Neural progenitor cell (in vitro differentiated cells): ENCODE results near the gene TPPP. TPM values are rescaled to one million over a fixed set of nuclear protein-coding genes. Genes with fewer than 3 reads are reported as not detected.

ENCODE experiments used
- DNase-seq: peaks from one replicate; pipeline ENCODE4 v3.0.0-alpha.2; 2016; ENCODE audit warnings: low spot score
- H2AFZ ChIP-seq: fragments of 200-600 bp; sonication (generic); replicated peaks from 2 replicates; pipeline ENCODE4 v1.6.1; 2016; ENCODE audit warnings: antibody characterized with exemption
- H3F3A ChIP-seq: fragments of 200-600 bp; sonication (generic); 2 replicates; pipeline ENCODE4 v1.6.1; 2016; ENCODE audit warnings: antibody characterized with exemption, low read depth
- H3K27ac ChIP-seq: fragments of 200-600 bp; sonication (generic); 2 replicates; pipeline ENCODE4 v1.5.1; 2016; ENCODE audit warnings: mild to moderate bottlenecking
- H3K27me3 ChIP-seq: fragments of 200-600 bp; sonication (generic); 2 replicates; pipeline ENCODE4 v1.6.1; 2016; ENCODE audit warnings: mild to moderate bottlenecking, moderate library complexity
- H3K36me3 ChIP-seq: fragments of 200-600 bp; sonication (generic); 2 replicates; pipeline ENCODE4 v1.5.1; 2016
- H3K4me1 ChIP-seq: fragments of 200-600 bp; sonication (generic); 2 replicates; pipeline ENCODE4 v1.6.1; 2016; ENCODE audit warnings: mixed run types
- H3K4me2 ChIP-seq: fragments of 200-600 bp; sonication (generic); 2 replicates; pipeline ENCODE4 v1.6.1; 2016
- H3K4me3 ChIP-seq: fragments of 200-600 bp; sonication (generic); 2 replicates; pipeline ENCODE4 v1.5.1; 2016
- H3K79me2 ChIP-seq: fragments of 200-600 bp; sonication (generic); 2 replicates; pipeline ENCODE4 v1.6.1; 2016; ENCODE audit warnings: low read depth
- H3K9ac ChIP-seq: fragments of 200-600 bp; sonication (generic); 2 replicates; pipeline ENCODE4 v1.6.1; 2016
- H3K9me3 ChIP-seq: fragments of 200-600 bp; sonication (generic); 2 replicates; pipeline ENCODE4 v1.5.1; 2016; ENCODE audit warnings: low read depth
- H4K20me1 ChIP-seq: fragments of 200-600 bp; sonication (generic); 2 replicates; pipeline ENCODE4 v1.6.1; 2016; ENCODE audit warnings: low read depth
- H3K27ac Mint-ChIP-seq: 3 replicates; pipeline ENCODE4 v1.8.0; 2021; ENCODE audit warnings: mixed read lengths
- H3K27me3 Mint-ChIP-seq: 2 replicates; pipeline ENCODE4 v1.8.0; 2022; ENCODE audit warnings: low read depth, mild to moderate bottlenecking, inconsistent platforms, moderate library complexity, mixed read lengths; ENCODE audit not compliant: insufficient read depth
- H3K36me3 Mint-ChIP-seq: 3 replicates; pipeline ENCODE4 v1.8.0; 2021; ENCODE audit warnings: mixed read lengths
- H3K4me1 Mint-ChIP-seq: 3 replicates; pipeline ENCODE4 v1.8.0; 2021; ENCODE audit warnings: mixed read lengths
- H3K4me3 Mint-ChIP-seq: 3 replicates; pipeline ENCODE4 v1.8.0; 2021; ENCODE audit warnings: mild to moderate bottlenecking, moderate library complexity, mixed read lengths
- H3K9me3 Mint-ChIP-seq: 3 replicates; pipeline ENCODE4 v1.8.0; 2020; ENCODE audit warnings: mixed read lengths
- EZH2 ChIP-seq: fragments of 200-600 bp; sonication (generic); IDR thresholded peaks from 2 replicates; pipeline ENCODE4 v1.6.1; 2017; ENCODE audit warnings: antibody characterized with exemption, mild to moderate bottlenecking, moderate library complexity
- EZH2phosphoT487 ChIP-seq: fragments of 200-600 bp; sonication (generic); IDR thresholded peaks from 2 replicates; pipeline ENCODE4 v1.6.1; 2017; ENCODE audit warnings: antibody characterized with exemption
- total RNA-seq: library from RNA; depleted of rRNA; stranded (reverse); fragments of >200 nt; gene quantifications from 2 replicates; pipeline ENCODE4 v1.2.3, GENCODE V29; 2015; ENCODE audit warnings: low replicate concordance
- TF ChIP-seq, protein P1 (sequence below): fragments of 200-600 bp; sonication (generic); IDR thresholded peaks from 2 replicates; pipeline ENCODE4 v1.5.1; 2017; ENCODE audit warnings: antibody characterized with exemption, mild to moderate bottlenecking

TPPP gene
- total RNA-seq, 1 donor from 2014 or later: not detected

DNA sequence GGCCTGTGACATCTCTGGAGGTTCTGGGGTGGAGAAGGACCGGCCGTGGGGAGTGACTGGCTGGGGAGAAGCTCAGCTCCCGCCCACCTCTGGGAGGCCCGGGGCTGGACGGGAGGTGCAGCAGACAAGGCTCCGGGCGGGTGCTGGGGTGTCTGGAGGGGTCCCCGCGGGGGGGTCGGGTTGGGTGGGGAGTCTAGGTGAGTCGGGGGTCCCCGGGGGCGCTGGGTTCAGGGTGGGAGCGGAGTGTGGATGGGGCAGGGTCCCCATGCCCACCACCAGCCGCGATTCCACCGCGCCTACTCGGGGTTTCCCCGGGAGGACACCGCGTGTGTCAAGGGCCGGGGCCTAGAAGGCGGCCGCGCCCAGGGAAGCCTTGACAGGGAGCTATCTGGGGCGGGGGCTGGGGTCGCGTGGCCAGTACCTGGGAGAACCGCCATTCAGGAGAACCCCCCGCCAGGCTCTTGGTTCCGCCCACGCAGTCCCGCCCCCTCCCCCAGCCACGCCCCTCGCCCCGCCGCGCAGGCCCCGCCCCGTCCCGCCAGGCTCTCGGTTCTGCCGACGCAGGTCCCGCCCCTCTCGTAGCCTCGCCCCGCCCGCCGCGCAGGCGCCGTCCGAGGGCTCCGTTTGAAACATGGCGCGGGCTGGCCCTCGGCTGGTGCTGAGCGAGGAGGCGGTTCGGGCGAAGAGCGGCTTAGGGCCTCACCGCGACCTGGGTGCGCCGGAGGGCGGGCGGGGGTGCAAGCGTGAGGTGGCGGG, 81.2 kb downstream of the TPPP start, which contains the start of gene CEP72:
Gene CEP72 (plus strand): TSS at position 610 of the 756 bp plus-strand sequence. CDS start 22 bp downstream, at position 632.
- Mint-ChIP-seq H3K27ac (peak within 1 kb of the TSS; percentile 91), H3K36me3 (peaks cover 27% of the 10 kb centered on the region), H3K27me3 (peaks cover 7% of the 10 kb centered on the region), H3K4me1 (peaks cover 20% of the 10 kb centered on the region), H3K4me3 (peak within 1 kb of the TSS; percentile 96), H3K9me3 (peaks cover 10% of the 10 kb centered on the region)
- Histone ChIP-seq H3K27me3 (no peaks in the 10 kb centered on the region), H3K79me2 (peaks cover 46% of the 10 kb centered on the region), H3K4me2 (peak within 1 kb of the TSS; percentile 96), H3F3A (no peaks in the 10 kb centered on the region), H3K9me3 (no peaks in the 10 kb centered on the region), H3K36me3 (no peaks in the 10 kb centered on the region), H3K9ac (peak within 1 kb of the TSS; percentile 57), H2AFZ (peak within 1 kb of the TSS; percentile 88), H3K4me3 (peak within 1 kb of the TSS; percentile 89), H3K4me1 (peaks cover 4% of the 10 kb centered on the region), H4K20me1 (peaks cover 31% of the 10 kb centered on the region), H3K27ac (no peak within 1 kb of the TSS)
- DNase-seq: peak; percentile 95
- no peak for TF ChIP-seq EZH2phosphoT487
- TF ChIP-seq, protein P1, sequence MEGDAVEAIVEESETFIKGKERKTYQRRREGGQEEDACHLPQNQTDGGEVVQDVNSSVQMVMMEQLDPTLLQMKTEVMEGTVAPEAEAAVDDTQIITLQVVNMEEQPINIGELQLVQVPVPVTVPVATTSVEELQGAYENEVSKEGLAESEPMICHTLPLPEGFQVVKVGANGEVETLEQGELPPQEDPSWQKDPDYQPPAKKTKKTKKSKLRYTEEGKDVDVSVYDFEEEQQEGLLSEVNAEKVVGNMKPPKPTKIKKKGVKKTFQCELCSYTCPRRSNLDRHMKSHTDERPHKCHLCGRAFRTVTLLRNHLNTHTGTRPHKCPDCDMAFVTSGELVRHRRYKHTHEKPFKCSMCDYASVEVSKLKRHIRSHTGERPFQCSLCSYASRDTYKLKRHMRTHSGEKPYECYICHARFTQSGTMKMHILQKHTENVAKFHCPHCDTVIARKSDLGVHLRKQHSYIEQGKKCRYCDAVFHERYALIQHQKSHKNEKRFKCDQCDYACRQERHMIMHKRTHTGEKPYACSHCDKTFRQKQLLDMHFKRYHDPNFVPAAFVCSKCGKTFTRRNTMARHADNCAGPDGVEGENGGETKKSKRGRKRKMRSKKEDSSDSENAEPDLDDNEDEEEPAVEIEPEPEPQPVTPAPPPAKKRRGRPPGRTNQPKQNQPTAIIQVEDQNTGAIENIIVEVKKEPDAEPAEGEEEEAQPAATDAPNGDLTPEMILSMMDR: no peak
- no peak for TF ChIP-seq EZH2

DNA sequence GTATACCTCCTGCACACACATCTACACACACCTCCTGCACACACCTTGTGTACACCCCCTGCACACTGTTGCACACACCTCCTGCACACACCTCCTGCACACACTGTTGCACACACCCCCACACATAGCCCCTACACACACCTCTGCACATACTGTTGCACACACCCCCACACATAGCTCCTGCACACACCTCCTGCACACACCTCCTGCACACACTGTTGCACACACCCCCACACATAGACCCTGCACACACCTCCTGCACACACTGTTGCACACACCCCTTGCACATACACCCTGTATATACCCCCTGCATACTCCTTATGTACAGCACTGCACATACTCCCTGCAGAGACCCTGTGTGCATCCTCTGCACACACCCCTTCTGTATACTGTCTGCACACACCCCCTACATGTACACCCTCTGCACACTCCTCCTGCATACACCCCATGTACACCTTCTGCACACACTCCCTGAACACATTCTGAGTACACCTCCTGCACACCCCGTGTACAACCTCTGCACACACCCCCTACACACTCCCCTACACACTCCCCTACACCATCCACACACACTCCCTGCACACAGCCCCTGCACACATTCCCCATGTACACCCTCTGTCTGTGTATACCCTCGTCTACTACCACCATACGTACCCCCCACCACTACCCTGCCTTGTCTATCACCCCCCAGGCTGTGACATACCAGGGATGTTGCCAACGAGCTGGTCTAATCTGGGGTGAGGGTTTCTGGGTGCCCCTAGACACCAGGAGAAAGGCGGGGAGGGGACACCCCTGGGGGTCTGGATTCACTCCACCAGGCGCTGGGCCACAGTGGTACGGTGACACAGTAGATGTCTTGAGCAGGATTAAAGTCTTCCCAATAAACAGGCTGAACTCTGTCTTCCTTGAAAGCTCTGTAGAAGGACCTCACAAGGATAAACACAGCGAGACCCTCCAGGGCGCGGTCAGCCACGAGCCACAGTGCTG, 82.1 kb downstream of the TPPP start:
- H3K9me3 Mint-ChIP-seq: peaks cover 10% of the 10 kb centered on the region

DNA sequence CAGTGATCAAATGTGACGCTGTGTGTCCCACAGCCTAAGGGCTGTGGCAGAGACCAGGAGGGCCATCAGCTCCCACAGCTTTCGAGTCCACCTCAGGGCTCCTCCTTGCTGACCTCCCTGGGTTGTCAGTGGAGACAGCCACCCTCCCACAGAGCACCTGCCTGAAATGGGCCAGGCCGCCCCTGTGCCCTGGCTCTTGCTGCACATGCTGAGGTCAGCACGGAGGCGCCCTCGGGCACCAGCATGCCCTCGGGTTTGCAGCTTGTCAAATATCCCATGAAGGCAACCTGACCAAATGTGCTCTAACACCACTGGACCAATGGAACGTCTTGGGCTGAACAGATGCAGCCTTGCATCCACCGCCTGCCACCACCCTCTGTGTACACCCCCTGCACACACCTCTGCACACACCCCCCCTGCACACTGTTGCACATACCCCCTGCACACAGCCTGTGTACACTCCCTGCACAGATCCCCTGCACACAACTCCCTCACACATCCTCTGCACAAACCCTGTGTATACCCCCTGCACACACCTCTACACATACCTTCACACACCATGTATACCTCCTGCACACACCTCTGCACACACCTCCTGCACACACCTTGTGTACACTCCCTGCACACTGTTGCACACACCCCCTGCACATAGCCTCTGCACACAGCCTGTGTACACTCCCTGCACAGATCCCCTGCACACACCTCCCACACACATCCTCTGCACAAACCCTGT, 83.0 kb downstream of the TPPP start:
- Mint-ChIP-seq H3K4me3 (peak overlapping the region; percentile 86), H3K27me3 (peaks cover 10% of the 10 kb centered on the region), H3K27ac (no peak overlapping the region), H3K36me3 (peaks cover 13% of the 10 kb centered on the region), H3K9me3 (peaks cover 5% of the 10 kb centered on the region), H3K4me1 (peaks cover 16% of the 10 kb centered on the region)
- H3K4me2 ChIP-seq: no peak overlapping the region
- H3K27ac ChIP-seq: no peak overlapping the region
- peaks cover 4% of the 10 kb centered on the region for H3K4me1 ChIP-seq
- no peak overlapping the region for H3K9ac ChIP-seq
- H3K36me3 ChIP-seq: no peaks in the 10 kb centered on the region
- H2AFZ ChIP-seq: no peak overlapping the region
- H3K4me3 ChIP-seq: no peak overlapping the region
- no peaks in the 10 kb centered on the region for H3K27me3 ChIP-seq
- no peaks in the 10 kb centered on the region for H3K9me3 ChIP-seq
- peaks cover 28% of the 10 kb centered on the region for H3K79me2 ChIP-seq
- H4K20me1 ChIP-seq: peaks cover 13% of the 10 kb centered on the region
- H3F3A ChIP-seq: no peaks in the 10 kb centered on the region
- no peak for DNase-seq
- TF ChIP-seq, protein P1: no peak
- TF ChIP-seq EZH2: no peak

More for the DNA sequence above, 82.1 kb downstream of the TPPP start:
- peak overlapping the region; percentile 89 for H3K4me2 ChIP-seq
- Mint-ChIP-seq H3K27ac (no peak overlapping the region), H3K36me3 (peaks cover 21% of the 10 kb centered on the region), H3K27me3 (peaks cover 8% of the 10 kb centered on the region), H3K4me3 (peak overlapping the region; percentile 86), H3K4me1 (peaks cover 16% of the 10 kb centered on the region)
- peak overlapping the region; percentile 89 for H3K4me3 ChIP-seq
- DNase-seq: no peak
- no peaks in the 10 kb centered on the region for H3K27me3 ChIP-seq
- H3F3A ChIP-seq: no peaks in the 10 kb centered on the region
- H3K9me3 ChIP-seq: no peaks in the 10 kb centered on the region
- TF ChIP-seq EZH2phosphoT487 (no peak), EZH2 (no peak)
- TF ChIP-seq, protein P1: no peak
- H3K36me3 ChIP-seq: no peaks in the 10 kb centered on the region
- peaks cover 37% of the 10 kb centered on the region for H3K79me2 ChIP-seq
- peaks cover 22% of the 10 kb centered on the region for H4K20me1 ChIP-seq
- H3K4me1 ChIP-seq: peaks cover 4% of the 10 kb centered on the region
- H2AFZ ChIP-seq: peak overlapping the region; percentile 88
- H3K27ac ChIP-seq: no peak overlapping the region
- H3K9ac ChIP-seq: no peak overlapping the region
